SK-N-SH treated with all-trans-retinoic acid at 6 μM for 48 hours (cell line): Measurements from ENCODE around the gene IGFN1.

Source experiments
- CSDC2 ChIP-seq: fragments of 250-450 bp; sonication (Bioruptor Pico); IDR thresholded peaks from 2 replicates; pipeline ENCODE4 v1.5.0; 2020; ENCODE audit warnings: mild to moderate bottlenecking, moderate library complexity
- CSRNP3 ChIP-seq: fragments of 250-450 bp; sonication (Bioruptor Pico); IDR thresholded peaks from 2 replicates; pipeline ENCODE4 v1.5.1; 2021; ENCODE audit warnings: mild to moderate bottlenecking, moderate library complexity
- ESRRG ChIP-seq: fragments of 250-450 bp; sonication (Bioruptor Pico); IDR thresholded peaks from 2 replicates; pipeline ENCODE4 v1.6.1; 2021; ENCODE audit warnings: mild to moderate bottlenecking
- ZFP30 ChIP-seq: fragments of 450-650 bp; formaldehyde crosslinking; IDR thresholded peaks from 2 replicates; pipeline ENCODE4 v1.5.0; 2022; ENCODE audit warnings: mild to moderate bottlenecking, moderate library complexity

- TF ChIP-seq CSDC2 (CRISPR knock-in tag) (no peak), ZFP30 (CRISPR knock-in tag) (no peak), ESRRG (CRISPR knock-in tag) (no peak), CSRNP3 (no peak)
Measured at GRCh38 chr1:201154389-201155165, 36.0 kb upstream of the IGFN1 start, which contains the start of gene TMEM9.
